IPS-18c (cell line): ENCODE measurements around the gene CLPSL2.
"Not testable (repeated sequence)": the region's sequence is repeated elsewhere in the genome, so short reads cannot be mapped to it uniquely, and the experiment has no call there.

ENCODE experiments used
- H3K4me3 ChIP-seq: 2 replicates; pipeline ENCODE4 v1.7.0; 2013; ENCODE audit warnings: low read depth, mild to moderate bottlenecking, low read length, moderate library complexity; ENCODE audit not compliant: insufficient read depth
- H3K9me3 ChIP-seq: one replicate; pipeline ENCODE4 v1.6.1; 2013; ENCODE audit warnings: mild to moderate bottlenecking, low read length, moderate library complexity; ENCODE audit not compliant: control insufficient read depth, insufficient read depth

CLPSL2 gene

DNA sequence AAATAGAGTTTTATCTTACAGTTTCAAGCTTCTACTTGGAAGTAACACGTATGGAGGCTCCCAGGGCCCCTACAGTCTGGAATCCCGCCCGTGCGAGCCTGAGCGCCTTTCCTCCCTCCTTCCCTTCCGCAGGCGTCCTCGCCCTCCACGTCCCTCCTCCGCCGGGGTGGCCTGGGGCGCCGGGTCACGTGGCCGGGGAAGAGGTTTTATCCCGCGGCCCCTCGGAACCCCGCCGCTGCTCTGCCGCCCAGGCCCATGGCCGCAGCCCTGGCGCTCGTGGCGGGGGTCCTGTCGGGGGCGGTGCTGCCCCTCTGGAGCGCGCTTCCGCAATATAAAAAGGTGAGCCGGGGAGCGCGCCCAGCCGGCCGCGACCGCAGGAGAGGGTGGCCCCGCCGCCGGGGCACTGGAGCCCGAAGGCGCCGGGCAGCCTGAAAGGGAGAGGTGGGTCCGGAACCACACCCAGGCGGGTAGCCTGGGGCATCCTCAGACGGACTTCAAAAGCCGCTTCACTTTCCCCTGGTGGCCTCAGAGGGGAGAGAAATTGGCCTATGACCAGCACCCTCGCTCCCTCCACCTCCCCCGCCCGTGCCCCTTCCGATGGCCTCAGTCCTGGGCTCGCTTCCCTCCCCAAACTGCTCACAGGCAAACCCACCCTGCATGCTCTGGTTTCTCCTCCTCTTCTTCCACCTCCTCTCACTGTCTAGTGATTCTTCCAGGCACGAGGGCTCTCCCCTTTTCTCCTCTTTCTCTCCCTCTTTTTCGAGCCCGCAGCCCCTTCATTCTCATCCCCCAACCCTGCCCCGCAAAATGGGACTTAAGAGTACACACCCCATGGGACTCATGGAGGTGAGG, at the start of gene CLPSL2:
CLPSL2 (plus strand) TSS at position 235 of the 852 bp plus-strand sequence; CDS start at position 256, 21 bp downstream.
- no peaks in the 10 kb centered on the region for H3K9me3 ChIP-seq
- peak within 1 kb of the TSS; percentile 64 for H3K4me3 ChIP-seq

- Histone ChIP-seq H3K9me3 (no peaks in the 10 kb centered on the region), H3K4me3 (peak overlapping the region; percentile 81)
Measured at GRCh38 chr6:35727231-35727934, 49.0 kb upstream of the CLPSL2 start.

DNA sequence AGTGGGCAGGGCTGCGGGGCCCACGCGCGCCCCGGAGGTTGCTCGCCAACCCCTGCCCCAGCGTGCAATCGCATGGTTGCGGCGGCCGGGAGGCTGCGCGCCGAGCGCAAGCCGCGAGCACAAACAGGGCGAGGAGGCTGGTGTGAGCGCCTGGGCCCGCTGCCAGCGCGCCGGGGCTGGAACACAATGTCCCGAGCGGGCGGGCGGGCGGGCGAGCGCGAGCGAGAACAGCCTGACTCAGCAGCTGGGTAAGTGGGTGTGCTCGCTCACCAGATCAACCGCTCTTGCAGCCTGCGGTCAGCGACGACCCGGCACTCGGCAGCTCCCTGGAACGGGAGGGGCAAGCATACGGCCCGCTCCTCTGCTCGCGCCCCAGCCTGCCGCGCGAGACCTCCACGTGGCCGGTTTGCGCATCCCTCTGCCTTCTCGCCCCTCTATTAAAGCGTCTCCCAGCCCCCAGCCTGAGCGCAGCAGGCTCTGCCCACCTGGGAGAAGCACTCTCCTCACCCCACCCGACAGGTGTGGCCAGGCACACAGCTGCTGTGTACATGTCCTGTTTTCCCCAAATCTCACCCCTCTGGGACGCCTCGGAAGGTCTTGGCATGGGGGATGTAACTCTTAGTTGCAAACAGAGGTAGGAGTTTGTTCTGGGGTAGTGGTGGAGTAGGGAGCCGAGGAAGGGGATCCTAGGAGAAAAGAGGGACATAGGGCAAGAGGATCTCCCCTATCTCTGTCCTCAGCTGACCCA, 48.3 kb upstream of the CLPSL2 start:
- H3K9me3 ChIP-seq = no peaks in the 10 kb centered on the region
- H3K4me3 ChIP-seq = peak overlapping the region; percentile 81

DNA sequence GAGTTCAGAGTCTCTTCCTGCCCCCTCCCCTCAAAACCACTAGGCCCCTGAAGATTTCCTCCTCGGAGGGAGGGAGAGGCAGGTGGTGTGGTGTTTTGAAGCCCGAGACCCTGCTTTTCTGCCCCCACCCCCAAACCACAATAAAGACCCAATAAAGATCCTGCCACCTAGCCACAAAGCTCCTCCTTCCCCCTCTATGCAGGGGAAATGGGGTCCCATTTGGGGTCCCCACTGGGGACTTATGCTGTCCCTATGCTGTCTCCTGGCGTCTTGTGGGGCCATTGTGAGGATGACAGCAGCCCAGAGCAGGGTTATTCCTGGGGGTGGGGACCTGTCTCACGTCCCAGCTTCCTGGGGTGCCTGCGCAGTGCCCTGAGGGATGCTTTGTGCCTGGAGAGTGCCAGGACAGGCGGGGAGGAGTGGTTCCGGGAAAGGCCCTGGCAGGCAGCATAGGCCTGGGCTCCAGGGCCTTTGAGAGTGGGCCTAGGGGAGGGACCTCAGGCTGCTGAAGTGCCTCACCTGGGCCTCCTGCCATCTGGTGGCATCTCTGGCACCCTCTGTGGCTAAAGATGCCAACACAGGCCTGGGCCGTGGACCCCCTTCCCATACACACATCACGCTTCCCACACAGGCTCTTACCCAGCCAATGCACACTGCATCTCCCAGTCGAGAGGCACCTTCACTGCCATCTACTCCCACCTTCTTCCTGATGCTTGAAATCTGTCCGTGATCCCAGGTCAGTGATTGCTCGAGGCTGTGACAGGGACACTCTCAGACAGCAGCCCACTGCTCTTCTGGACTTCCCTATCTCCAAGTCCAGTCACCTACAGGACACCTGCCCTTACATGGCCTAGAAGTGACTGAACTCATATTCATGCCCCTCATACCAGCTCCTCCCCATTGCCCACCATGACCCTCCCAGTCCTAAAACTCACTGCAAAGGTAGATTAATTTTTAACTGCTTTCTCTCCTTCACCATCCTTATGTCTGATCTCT, 47.4 kb upstream of the CLPSL2 start:
- H3K9me3 ChIP-seq = no peaks in the 10 kb centered on the region
- H3K4me3 ChIP-seq = peak overlapping the region; percentile 81

- H3K9me3 ChIP-seq = no peaks in the 10 kb centered on the region
- no peak overlapping the region for H3K4me3 ChIP-seq
Measured at GRCh38 chr6:35729722-35730121, 46.7 kb upstream of the CLPSL2 start.

DNA sequence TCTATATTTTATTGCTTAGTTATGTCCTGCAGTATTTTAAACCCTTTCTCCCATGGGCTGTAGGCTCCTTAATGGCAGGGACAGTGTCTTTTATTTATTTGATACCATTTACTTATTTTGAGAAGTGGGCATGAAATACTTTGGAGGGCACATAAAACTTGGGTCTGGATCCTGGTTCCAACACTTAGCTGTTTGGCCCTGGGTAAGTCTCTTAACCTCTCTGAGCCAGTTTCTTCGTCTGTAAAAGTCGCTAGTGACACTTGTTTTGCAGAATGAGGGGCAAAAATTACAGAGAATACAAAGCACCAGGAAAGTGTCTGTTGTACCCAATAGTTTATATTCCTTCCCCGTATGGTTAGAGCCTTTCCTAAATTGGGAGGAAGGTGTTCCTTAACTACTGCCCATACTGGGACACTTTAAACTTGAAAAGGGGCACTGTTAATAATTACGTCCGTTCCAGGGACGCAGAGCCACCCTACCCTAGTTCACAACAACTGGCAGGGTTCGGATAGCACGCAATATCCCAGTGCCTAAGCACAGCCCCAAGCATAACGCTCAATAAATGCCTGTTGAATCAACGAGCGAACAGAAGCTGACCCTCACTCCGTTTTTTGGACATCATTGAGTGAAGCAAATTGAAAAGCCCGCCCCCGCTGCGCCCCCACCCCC, 45.5 kb upstream of the CLPSL2 start:
- no peaks in the 10 kb centered on the region for H3K9me3 ChIP-seq
- peak overlapping the region; percentile 21; the same call in 1 of the 2 replicates for H3K4me3 ChIP-seq

DNA sequence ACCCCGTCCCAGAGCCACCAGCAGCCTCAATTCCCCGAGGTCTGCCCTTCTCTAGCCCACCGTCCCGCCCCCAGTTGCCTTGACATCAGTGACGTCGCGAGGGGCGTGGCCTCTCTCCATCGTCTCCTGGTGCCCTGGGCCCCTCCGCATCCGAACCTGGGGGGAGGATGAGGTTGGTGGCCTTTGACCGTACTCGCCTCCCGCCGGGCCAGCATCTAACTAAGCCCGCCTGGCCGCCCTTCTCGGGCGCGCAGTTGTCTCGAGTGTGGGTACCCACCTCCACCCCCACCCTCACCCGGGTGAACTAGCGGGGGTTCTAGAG, 45.0 kb upstream of the CLPSL2 start:
- H3K9me3 ChIP-seq = no peaks in the 10 kb centered on the region
- H3K4me3 ChIP-seq = peak overlapping the region; percentile 82

DNA sequence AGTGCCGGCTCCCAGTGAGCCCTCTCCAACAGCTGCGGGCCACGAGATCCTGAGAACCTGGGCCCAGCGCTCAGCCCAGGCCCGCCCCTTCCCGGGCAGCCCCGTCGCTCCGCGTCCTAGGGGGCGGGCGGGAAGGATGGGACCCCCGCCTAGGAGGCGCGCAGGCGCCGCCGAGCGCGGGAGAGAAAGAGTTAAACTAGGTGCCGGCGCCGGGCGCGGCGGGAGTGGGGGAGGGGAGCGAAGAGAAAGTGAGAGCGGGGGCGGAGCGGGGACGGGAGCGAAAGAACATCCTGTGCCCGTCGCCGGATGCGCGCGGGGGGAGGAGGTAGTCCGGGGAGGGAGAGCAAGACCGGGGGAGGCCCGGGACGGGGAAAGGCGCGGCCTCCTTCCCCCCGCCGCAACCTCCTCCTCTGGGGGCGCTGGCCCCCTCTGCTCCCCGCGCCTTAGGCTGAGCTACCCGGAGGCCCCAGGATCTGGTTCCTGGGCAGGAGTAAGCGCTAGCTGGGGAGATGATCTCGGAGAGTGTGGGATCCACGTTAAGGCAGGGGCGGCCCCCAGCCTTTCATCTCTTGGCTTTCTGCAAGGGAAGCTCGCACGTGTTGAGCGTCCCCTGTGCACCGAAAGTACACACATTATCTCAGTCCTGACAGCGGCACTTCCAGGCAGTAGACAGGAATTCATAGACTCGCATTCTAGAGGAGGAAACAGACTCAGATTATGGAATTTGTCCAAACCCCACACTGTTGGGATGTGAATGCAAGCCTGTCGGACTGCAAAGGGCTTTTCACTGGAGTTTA, 44.5 kb upstream of the CLPSL2 start:
- H3K4me3 ChIP-seq = peak overlapping the region; percentile 82

DNA sequence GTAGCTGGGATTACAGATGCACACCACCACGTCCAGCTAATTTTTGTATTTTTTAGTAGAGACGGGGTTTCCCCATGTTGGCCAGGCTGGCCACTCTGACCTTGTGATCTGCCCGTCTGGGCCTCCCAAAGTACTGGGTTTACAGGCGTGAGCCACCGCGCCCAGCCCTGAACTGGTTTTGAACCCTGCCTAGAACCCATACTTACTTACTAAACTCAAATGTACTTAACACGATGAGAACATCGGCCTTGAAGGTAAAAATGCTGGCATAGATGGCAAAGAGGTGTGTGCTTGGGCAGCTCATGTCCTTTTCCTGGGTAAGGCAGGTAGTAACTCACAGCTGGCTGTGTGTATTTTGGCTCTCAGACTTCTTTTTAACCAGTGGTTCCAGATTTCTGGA, 42.8 kb upstream of the CLPSL2 start:
- Histone ChIP-seq H3K4me3 (no peak overlapping the region), H3K9me3 (peaks cover 3% of the 10 kb centered on the region)

More for the DNA sequence above, 44.5 kb upstream of the CLPSL2 start:
- peaks cover 2% of the 10 kb centered on the region for H3K9me3 ChIP-seq

DNA sequence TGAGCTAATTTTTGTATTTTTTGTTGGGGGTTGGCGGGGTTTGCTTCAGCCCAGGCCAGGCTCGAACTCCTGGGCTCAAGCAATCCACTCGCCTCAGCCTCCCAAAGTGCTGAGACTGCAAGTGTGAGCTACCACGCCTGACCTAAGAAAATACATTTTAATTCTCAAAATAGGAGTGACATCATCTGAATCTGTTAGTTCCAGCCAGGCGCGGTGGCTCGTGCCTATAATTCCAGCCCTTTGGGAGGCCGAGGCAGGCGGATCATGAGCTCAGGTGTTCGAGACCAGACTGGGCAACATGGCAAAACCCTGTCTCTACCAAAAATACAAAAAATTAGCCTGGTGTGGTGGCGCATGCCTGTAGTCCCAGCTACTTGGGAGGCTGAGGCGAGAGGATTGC, 42.1 kb upstream of the CLPSL2 start:
- H3K9me3 ChIP-seq, H3K4me3 ChIP-seq: not testable (repeated sequence)

- peaks cover 3% of the 10 kb centered on the region for H3K9me3 ChIP-seq
- no peak overlapping the region for H3K4me3 ChIP-seq
Measured at GRCh38 chr6:35735452-35735851, 40.9 kb upstream of the CLPSL2 start.

DNA sequence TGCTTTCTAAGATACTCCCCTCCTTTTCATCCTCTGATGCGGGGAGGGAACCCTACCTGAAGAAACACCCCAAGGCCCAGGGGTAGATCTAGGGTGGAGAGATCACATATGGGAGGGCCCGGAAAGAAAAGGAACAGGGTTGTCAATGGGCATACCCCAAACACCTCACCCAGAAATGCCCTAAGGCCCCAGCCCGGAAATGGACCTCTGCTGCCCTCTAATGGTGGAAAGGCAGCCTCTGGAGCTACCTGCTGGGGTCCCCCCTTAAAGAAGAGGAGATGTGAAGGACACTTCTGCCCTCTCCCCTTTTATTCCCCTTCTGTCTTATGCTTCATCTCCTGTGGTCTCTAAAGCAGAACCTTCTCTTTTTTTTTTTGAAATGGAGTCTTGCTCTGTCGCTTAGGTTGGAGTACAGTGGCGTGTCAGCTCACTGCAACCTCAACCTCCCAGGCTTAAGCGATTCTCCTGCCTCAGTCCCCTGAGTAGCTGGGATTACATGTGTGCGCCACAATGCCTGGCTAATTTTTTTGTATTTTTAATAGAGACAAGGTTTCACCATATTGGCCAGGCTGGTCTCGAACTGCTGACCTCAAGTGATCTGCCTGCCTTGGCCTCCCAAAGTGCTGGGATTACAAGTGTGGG, 40.0 kb upstream of the CLPSL2 start:
- peaks cover 3% of the 10 kb centered on the region for H3K9me3 ChIP-seq
- no peak overlapping the region for H3K4me3 ChIP-seq

GRCh38 chr6:35736982-35737412, 39.4 kb upstream of the CLPSL2 start, which contains the start of gene ARMC12:
Gene ARMC12 (plus strand): TSS chr6:35737032. CDS start chr6:35737109, 77 bp downstream.
- no peak within 1 kb of the TSS for H3K4me3 ChIP-seq
- peaks cover 3% of the 10 kb centered on the region for H3K9me3 ChIP-seq

- H3K4me3 ChIP-seq = no peak overlapping the region
- H3K9me3 ChIP-seq = peaks cover 3% of the 10 kb centered on the region
Measured at GRCh38 chr6:35737413-35738211, 38.8 kb upstream of the CLPSL2 start.
